Activated T-cell treated with anti-CD3 and anti-CD28 coated beads for 4 hours (primary cell): Measurements from ENCODE around the gene HOXC9.

Source experiments
- DNase-seq: peaks from one replicate; pipeline ENCODE4 v3.0.0-alpha.2; 2020

The HOXC9 gene

GRCh38 chr12:54017027-54017788, 17.2 kb downstream of the HOXC9 start:
- no peak for DNase-seq

- peak; percentile 56 for DNase-seq
These were observed 18.0 kb downstream of the HOXC9 start for GRCh38 chr12:54017878-54018467.

GRCh38 chr12:54018468-54018984, 18.6 kb downstream of the HOXC9 start:
- DNase-seq: no peak

GRCh38 chr12:54019091-54019811, 19.3 kb downstream of the HOXC9 start:
- DNase-seq: no peak

GRCh38 chr12:54019924-54020590, 20.1 kb downstream of the HOXC9 start:
- DNase-seq: no peak

- DNase-seq: no peak
These were observed 20.8 kb downstream of the HOXC9 start for GRCh38 chr12:54020591-54021405.

GRCh38 chr12:54021432-54022013, 21.6 kb downstream of the HOXC9 start:
- no peak for DNase-seq

GRCh38 chr12:54022960-54023884, 23.3 kb downstream of the HOXC9 start:
- DNase-seq: no peak

GRCh38 chr12:54024127-54024526, 24.2 kb downstream of the HOXC9 start:
- DNase-seq: no peak

- DNase-seq: no peak
These were observed 24.8 kb downstream of the HOXC9 start for GRCh38 chr12:54024581-54025305.

GRCh38 chr12:54025499-54026405, 25.8 kb downstream of the HOXC9 start:
- no peak for DNase-seq

GRCh38 chr12:54026640-54027441, 26.9 kb downstream of the HOXC9 start:
- DNase-seq: no peak

GRCh38 chr12:54027442-54027786, 27.5 kb downstream of the HOXC9 start:
- DNase-seq: no peak

GRCh38 chr12:54028314-54029201, 28.6 kb downstream of the HOXC9 start, which contains the start of gene HOXC6:
Gene HOXC6 (plus strand): TSS chr12:54028440. CDS start chr12:54028522, 82 bp downstream.
- no peak for DNase-seq

- no peak for DNase-seq
These were observed 29.8 kb downstream of the HOXC9 start for GRCh38 chr12:54029529-54030441.

- no peak for DNase-seq
These were observed 30.5 kb downstream of the HOXC9 start for GRCh38 chr12:54030442-54030801.
